Activated CD4-positive, alpha-beta T cell treated with anti-CD3 and anti-CD28 coated beads, Interleukin-2, amount 50 U/mL, for 24 hours (primary cell): ENCODE data around the gene METTL25.
"Not testable (repeated sequence)": the region's sequence is repeated elsewhere in the genome, so short reads cannot be mapped to it uniquely, and the experiment has no call there.

Experiments
- DNase-seq, 2 donors: peaks; one replicate each; pipeline ENCODE4 v3.0.0-alpha.2; 2020; ENCODE audit warnings: low read depth in 1 of 2, low spot score in 1 of 2

Gene METTL25, protein sequence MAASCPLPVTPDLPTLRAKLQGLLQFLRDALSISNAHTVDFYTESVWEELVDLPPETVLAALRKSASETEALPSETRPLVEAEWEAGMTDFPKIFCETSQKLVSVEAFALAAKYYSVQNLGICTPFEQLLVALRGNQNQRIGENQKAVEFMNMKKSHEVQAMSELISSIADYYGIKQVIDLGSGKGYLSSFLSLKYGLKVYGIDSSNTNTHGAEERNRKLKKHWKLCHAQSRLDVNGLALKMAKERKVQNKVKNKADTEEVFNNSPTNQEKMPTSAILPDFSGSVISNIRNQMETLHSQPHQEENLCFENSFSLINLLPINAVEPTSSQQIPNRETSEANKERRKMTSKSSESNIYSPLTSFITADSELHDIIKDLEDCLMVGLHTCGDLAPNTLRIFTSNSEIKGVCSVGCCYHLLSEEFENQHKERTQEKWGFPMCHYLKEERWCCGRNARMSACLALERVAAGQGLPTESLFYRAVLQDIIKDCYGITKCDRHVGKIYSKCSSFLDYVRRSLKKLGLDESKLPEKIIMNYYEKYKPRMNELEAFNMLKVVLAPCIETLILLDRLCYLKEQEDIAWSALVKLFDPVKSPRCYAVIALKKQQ

GRCh38 chr12:82358200-82359114 lies at the start of gene METTL25, which contains the start of gene CCDC59:
Gene METTL25, plus strand, starts transcription at chr12:82358529. Its CDS starts 37 bp downstream, at chr12:82358566.
Gene CCDC59, minus strand, starts transcription at chr12:82358387. Its CDS starts 11 bp downstream, at chr12:82358376.
- peak; percentile 98 for DNase-seq

- DNase-seq = no peak
These were observed 43.9 kb upstream of the METTL25 start for GRCh38 chr12:82314406-82314892.

DNA sequence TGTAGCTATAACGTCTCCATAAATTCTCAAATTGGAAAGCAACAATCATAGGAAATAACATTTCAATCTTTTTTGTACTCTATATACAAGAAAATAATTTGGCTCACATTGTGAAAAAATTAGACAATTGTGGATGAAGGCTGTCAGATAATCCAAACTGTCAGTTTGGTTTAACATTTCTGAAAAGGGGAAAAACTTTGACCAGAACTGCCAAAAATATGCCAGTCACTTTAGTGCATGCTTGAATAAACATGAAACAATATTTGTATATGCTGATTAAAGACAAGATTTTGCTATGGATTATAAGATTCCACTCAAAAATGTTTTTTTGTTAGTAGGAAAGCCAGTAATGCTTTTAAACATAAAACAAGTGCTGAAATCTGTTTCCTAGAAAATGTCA lies 39.1 kb upstream of the METTL25 start:
- no peak for DNase-seq

GRCh38 chr12:82325540-82326336 lies 32.6 kb upstream of the METTL25 start:
- no peak for DNase-seq

- no peak for DNase-seq
These were observed 31.3 kb upstream of the METTL25 start for GRCh38 chr12:82326905-82327503.

DNA sequence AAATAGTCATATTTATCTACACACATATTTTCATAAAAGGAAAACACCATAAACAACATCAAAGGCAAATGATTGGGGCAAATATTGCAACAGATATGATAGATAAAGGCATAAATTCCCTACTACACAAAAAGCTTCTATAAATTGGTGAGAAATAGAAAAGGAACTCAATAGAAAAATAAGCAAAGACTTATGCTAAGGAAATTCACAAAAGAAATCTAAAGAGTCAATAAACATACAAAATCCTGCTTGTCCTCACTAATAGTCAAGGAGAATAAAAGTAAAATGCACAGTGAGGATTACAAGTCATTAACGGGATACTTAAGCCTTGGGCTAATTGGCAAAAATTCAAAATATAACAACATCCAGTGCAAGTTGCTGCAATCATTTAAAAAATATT lies 30.5 kb upstream of the METTL25 start:
- DNase-seq = no peak

GRCh38 chr12:82329508-82329907 lies 28.8 kb upstream of the METTL25 start:
- DNase-seq = no peak

GRCh38 chr12:82350161-82350560 lies 8.2 kb upstream of the METTL25 start:
- DNase-seq = no peak

DNA sequence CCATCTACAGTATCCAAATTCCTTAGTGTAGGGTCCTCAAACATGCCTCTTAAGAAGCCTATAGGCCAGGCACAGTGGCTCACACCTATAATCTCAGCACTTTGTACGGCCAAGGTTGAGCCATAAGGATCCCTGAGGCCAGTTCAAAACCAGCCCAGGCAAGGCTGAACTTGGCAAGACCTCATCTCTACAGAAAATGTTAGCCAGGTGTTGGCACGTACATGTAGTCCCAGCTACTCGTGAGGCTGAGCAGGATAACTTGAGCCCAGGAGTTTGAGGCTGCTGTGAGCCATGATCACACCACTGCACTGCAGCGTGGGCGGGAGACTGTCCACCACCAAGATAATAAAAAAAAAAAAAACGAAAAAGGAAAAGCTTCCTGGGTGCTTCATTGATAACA lies 6.9 kb upstream of the METTL25 start:
- no peak for DNase-seq

DNA sequence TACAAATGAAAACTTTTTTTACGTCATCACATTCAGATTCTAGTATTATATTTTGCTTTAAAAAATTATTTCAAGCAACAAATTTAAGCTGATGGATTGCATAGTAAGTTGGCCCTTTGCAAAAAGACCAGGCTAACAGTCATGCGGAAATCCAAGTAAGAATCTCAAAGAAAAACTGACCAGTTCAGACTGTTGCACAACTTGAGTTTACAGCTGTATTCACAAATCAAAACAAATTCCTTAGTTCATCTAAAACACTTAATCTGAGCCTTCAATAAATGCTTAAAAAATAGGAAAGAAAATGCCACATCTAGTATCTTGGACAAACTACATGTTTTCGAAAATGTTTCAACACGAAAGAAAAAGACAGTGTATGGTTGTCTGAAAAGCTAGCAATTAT lies 989 bp upstream of the METTL25 start:
- no peak for DNase-seq

DNA sequence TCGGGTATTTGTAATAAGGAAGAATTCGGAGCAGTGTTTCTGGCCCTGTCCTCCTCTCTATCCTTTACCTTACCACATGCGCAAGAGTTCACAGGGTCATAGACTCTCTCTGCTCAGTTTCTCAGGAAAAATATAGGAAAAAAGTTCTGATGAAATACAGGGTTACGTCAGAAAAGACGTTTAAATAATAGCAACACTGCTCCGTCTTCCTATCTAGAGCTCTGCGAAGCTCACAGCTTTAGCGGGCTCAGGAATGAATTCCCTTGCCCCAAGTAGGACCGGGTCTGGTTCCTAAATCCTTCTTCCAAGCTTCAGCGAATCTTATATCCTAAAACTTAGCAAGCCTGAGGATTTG lies 507 bp upstream of the METTL25 start:
- no peak for DNase-seq

DNA sequence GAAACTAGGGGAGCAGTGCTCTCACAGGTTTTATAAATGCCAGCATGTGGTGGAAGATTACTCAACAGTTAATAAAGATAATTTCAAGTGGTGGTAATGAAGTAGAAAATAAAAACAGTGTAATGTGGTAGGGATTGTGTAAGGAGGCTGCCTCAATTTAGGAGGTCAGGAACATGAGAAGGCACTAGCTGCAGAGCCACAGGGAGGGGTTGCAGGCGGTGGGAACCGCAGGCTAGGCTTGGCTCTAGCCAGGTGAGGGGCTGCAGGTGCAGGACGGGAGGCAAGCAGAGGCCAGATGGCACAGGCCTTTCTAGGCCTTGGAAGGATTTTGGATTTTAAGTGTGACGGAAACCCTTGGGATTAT lies 768 bp downstream of the METTL25 start:
- DNase-seq = no peak

- DNase-seq = not testable (repeated sequence)
These were observed 2.5 kb downstream of the METTL25 start for GRCh38 chr12:82360834-82361233.

- no peak for DNase-seq
These were observed 3.2 kb downstream of the METTL25 start for GRCh38 chr12:82361461-82361915.

- no peak for DNase-seq
These were observed 5.7 kb downstream of the METTL25 start for GRCh38 chr12:82363990-82364389.

DNA sequence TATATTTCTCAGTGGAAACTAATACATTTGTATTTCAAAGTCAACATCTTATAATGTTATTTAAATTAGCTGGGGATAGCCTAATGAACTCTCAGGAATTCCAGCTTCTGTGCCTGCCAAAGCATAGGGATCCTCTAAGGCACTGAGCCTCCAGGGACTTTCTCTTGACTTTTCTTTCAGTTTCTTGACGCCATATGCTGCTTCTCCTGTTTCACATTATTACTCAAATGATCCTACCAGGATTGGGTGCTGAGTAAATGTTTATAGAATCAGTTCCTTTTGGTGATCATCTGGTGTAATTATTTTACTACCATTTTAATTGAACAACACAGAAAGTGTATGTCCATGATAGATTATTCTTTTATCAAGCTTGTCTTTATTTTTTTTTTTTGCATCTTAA lies 7.9 kb downstream of the METTL25 start:
- DNase-seq = no peak

DNA sequence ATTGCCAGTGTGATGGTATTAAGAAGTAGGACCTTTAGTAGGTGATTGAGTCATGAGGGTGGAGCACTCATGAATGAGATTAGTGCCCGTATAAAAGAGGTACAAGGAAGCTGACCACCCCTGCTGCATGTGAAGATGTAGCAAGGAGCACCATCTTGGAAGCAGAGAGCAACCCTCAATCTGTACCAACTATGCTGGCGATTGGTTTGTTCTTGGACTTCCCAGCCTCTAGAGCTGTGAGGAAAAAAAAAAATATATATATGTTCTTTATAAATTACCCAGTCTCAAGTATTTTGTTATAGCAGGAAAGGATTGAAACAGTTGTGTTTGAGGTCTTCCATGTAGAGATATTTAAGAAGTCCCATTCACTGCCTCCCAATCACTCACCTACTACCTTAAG lies 16.9 kb downstream of the METTL25 start:
- DNase-seq = no peak

DNA sequence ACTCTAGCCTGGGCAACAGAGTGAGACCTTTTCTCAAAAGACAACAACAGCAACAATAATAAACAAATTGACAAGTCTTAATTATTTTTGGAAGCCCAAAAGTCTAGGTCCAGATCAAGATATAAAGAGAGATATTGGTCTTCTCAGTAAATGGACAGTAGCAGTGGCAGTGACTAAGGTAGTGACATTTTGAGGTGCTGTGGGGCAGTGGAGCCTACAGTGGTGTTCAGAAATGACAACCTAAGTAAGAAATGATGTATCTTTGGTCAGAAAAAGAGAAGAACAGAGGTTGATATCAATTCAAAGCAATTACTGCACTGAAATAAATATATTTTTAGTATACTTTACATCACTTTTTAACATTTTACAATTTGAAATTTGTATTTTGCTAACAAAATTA lies 20.7 kb downstream of the METTL25 start:
- no peak for DNase-seq

DNA sequence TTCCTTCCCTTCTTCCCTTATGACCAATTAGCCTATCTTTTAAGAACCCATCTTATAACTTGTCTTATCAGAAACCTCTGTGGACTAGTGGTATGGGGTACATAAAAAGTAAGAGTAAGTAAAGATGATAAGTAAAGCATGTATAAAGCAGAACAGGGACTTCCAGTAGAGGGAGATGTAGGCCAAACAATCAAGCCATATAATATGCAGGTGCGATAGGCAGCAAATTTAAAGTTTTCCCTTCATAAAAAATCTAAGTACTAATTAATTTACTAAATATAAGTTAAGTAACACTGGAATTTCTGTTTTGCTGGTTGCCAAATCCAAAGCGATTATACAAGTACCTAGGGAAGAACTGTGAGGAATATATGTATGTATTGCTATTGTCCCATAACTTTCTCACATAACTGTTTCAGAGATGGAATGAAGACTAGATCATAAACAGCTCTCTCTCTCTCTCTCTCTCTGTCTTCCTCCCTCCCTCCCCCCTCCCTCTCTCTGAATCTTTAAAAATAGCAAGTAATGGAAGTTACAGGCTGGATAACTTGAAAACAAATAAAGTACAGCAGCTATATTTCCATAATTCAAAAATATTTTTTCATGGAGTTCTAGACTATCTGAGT lies 25.7 kb downstream of the METTL25 start:
- DNase-seq = no peak

- no peak for DNase-seq
These were observed 40.5 kb downstream of the METTL25 start for GRCh38 chr12:82398879-82399278.
